Aorta (tissue), 5 donors: ENCODE results near the gene CCDC50. TPM values are rescaled to one million over a fixed set of nuclear protein-coding genes. Genes with fewer than 3 reads are reported as not detected.

Experiments used
- ATAC-seq: fragments of 200-7000 bp; cut with Tn5 transposase; one replicate; pipeline ENCODE4 v1.9.1; 2022; ENCODE audit warnings: moderate library complexity; ENCODE audit not compliant: low FRiP score
- DNase-seq, 2 donors: peaks; one replicate each; pipeline ENCODE4 v3.0.0-alpha.2; 2020
- H3K27ac ChIP-seq, 2 donors: one replicate each; pipeline ENCODE4 v1.5.1; 2013; ENCODE audit warnings: low read length in 2 of 2, mild to moderate bottlenecking in 2 of 2, moderate library complexity in 2 of 2, control low read depth in 1 of 2, inconsistent platforms in 1 of 2, low read depth in 1 of 2
- H3K27me3 ChIP-seq, 2 donors: one replicate each; pipeline ENCODE4 v1.6.1; 2013; ENCODE audit warnings: control low read depth in 1 of 2, low read length in 1 of 2, mild to moderate bottlenecking in 1 of 2, moderate library complexity in 1 of 2; ENCODE audit not compliant: insufficient read depth in 2 of 2, control insufficient read depth in 1 of 2
- H3K36me3 ChIP-seq, 2 donors: one replicate each; pipeline ENCODE4 v1.6.1; 2013; ENCODE audit warnings: control low read depth in 1 of 2, low read length in 1 of 2, mild to moderate bottlenecking in 1 of 2; ENCODE audit not compliant: insufficient read depth in 2 of 2, control insufficient read depth in 1 of 2
- H3K4me1 ChIP-seq, 2 donors: one replicate each; pipeline ENCODE4 v1.6.1; 2013; ENCODE audit warnings: low read length in 2 of 2, control low read depth in 1 of 2, mild to moderate bottlenecking in 1 of 2, moderate library complexity in 1 of 2; ENCODE audit not compliant: insufficient read depth in 2 of 2, control insufficient read depth in 1 of 2
- H3K4me3 ChIP-seq, 2 donors: one replicate each; pipeline ENCODE4 v1.5.1; 2013; ENCODE audit warnings: low read length in 2 of 2, control low read depth in 1 of 2, mild to moderate bottlenecking in 1 of 2
- H3K9me3 ChIP-seq: one replicate; pipeline ENCODE4 v1.6.1; 2013; ENCODE audit warnings: mild to moderate bottlenecking, low read length; ENCODE audit not compliant: control insufficient read depth
- WGBS, 2 donors: extraction: QIAGEN DNeasy Blood & Tissue Kit; methylation state at CpG; one replicate each; pipeline ENCODE4 v1.1.7; 2013; 5-methylcytosine and 5-hydroxymethylcytosine counted together
- intact Hi-C, 2 donors: fragments of 100-400 bp; cut with DNase I; formaldehyde crosslinking; loops; one replicate each; pipeline versions ENCODE4 v1.14.2 to v1.15.0; 2022
- long read RNA-seq, 2 donors: library from polyadenylated mRNA; unstranded; transcript quantifications; one replicate each; pipeline ENCODE4 v2.0.0, GENCODE V29; 2020 to 2021
- polyA plus RNA-seq, 2 donors: library from polyadenylated mRNA; stranded (reverse); fragments of 200-250 nt; gene quantifications; one replicate each; pipeline ENCODE4 v1.2.3, GENCODE V29; 2013
- total RNA-seq, 2 donors: library from RNA; stranded (reverse); fragmentation: NEBNext Ultra II Directional; extraction: Animal tissue kit (Norgen Biotek cat#: 25700); gene quantifications; one replicate each; pipeline ENCODE4 v1.2.1, GENCODE V29; 2021
- donor health status: healthy with polysubstance abuse.
- donor health status: Bipolar disorder and iron deficiency.
- donor health status: DM: no; HTN: no; CAD: no.
- donor health status: DM: no; HTN: no; CAD: no.
- donor health status: DM: yes; HTN: yes; CAD: no.

Gene CCDC50
- total RNA-seq (100 to 1,000 TPM in 1 of 2 donors, 10 to 100 TPM in 1; 95.8 to 129 TPM), polyA plus RNA-seq (10 to 100 TPM; 34.3 to 35.1 TPM)
- long read RNA-seq, donor 1, full-length matches to known transcripts = 154 of 178 reads
- long read RNA-seq, donor 1, partial matches to known transcripts = 9 of 178 reads
- long read RNA-seq, donor 1, other reads (novel, unspliced or antisense) = 15 of 178 reads
- long read RNA-seq, donor 2, transcript CCDC50-202 (11 exons, 1,926 nt) = major isoform, 38 of 54 reads
- long read RNA-seq, donor 2, partial matches to known transcripts = 5 of 54 reads
- long read RNA-seq, donor 2, other reads (novel, unspliced or antisense) = 11 of 54 reads

GRCh38 chr3:191328962-191329653, at the start of gene CCDC50:
Gene CCDC50, plus strand, starts transcription at chr3:191329394. Its CDS starts 281 bp downstream, at chr3:191329675.
- DNase-seq (peak; percentile 89 to 94), ATAC-seq (peak; percentile 88)
- Histone ChIP-seq H3K36me3 (no peaks in the 10 kb centered on the region), H3K27me3 (no peaks in the 10 kb centered on the region), H3K4me3 (peak within 1 kb of the TSS; percentile 64 to 93), H3K27ac (peak within 1 kb of the TSS; percentile 58 to 90), H3K9me3 (no peaks in the 10 kb centered on the region), H3K4me1 (peaks cover 1 to 5% of the 10 kb centered on the region in 2 donors)
- WGBS, 2 donors = 0% methylated on average over 53 to 63 of the region's 63 CpGs
- intact Hi-C loops = loop anchor here (5.0 kb wide), 2 partner anchors 38 to 48 kb away; no protein-coding TSS in a partner anchor

GRCh38 chr3:191280111-191280510, 49.1 kb upstream of the CCDC50 start:
- no peaks in the 10 kb centered on the region for H3K27me3 ChIP-seq
- no peak overlapping the region for H3K4me3 ChIP-seq
- 37 to 46% methylated on average over 1 of the region's 1 CpG for WGBS, 2 donors
- H3K9me3 ChIP-seq = no peaks in the 10 kb centered on the region
- DNase-seq (no peak), ATAC-seq (no peak)
- H3K4me1 ChIP-seq = no peaks in the 10 kb centered on the region
- intact Hi-C loops = no loop called here
- H3K36me3 ChIP-seq = no peaks in the 10 kb centered on the region
- H3K27ac ChIP-seq = no peak overlapping the region

- Histone ChIP-seq H3K27ac (no peak overlapping the region), H3K4me1 (no peaks in the 10 kb centered on the region), H3K4me3 (no peak overlapping the region), H3K9me3 (no peaks in the 10 kb centered on the region), H3K36me3 (no peaks in the 10 kb centered on the region), H3K27me3 (no peaks in the 10 kb centered on the region)
- ATAC-seq (no peak), DNase-seq (no peak)
- intact Hi-C loops = no loop called here
Measured at GRCh38 chr3:191280882-191281281, 48.3 kb upstream of the CCDC50 start.

- no peaks in the 10 kb centered on the region for H3K9me3 ChIP-seq
- intact Hi-C loops = no loop called here
- no peaks in the 10 kb centered on the region for H3K27me3 ChIP-seq
- DNase-seq (no peak), ATAC-seq (no peak)
- no peaks in the 10 kb centered on the region for H3K36me3 ChIP-seq
- H3K27ac ChIP-seq = no peak overlapping the region
- no peak overlapping the region for H3K4me3 ChIP-seq
- WGBS, 2 donors = 52 to 57% methylated on average over 4 of the region's 4 CpGs
- H3K4me1 ChIP-seq = no peaks in the 10 kb centered on the region
Measured at GRCh38 chr3:191282251-191283185, 46.7 kb upstream of the CCDC50 start.

GRCh38 chr3:191283400-191283799, 45.8 kb upstream of the CCDC50 start:
- Histone ChIP-seq H3K27me3 (no peaks in the 10 kb centered on the region), H3K9me3 (no peaks in the 10 kb centered on the region), H3K4me1 (no peaks in the 10 kb centered on the region), H3K36me3 (no peaks in the 10 kb centered on the region), H3K27ac (no peak overlapping the region), H3K4me3 (no peak overlapping the region)
- intact Hi-C loops = no loop called here
- 85 to 93% methylated on average over 2 of the region's 2 CpGs for WGBS, 2 donors
- ATAC-seq (no peak), DNase-seq (no peak)

GRCh38 chr3:191290311-191291025, 38.7 kb upstream of the CCDC50 start:
- ATAC-seq = no peak
- no peak overlapping the region for H3K27ac ChIP-seq
- intact Hi-C loops = no loop called here
- DNase-seq = no peak
- H3K36me3 ChIP-seq = no peaks in the 10 kb centered on the region
- H3K4me3 ChIP-seq = no peak overlapping the region
- 79 to 84% methylated on average over 4 of the region's 4 CpGs for WGBS, 2 donors
- no peaks in the 10 kb centered on the region for H3K27me3 ChIP-seq
- no peaks in the 10 kb centered on the region for H3K9me3 ChIP-seq
- H3K4me1 ChIP-seq = no peaks in the 10 kb centered on the region

GRCh38 chr3:191292243-191293015, 36.8 kb upstream of the CCDC50 start:
- no peak overlapping the region for H3K27ac ChIP-seq
- H3K36me3 ChIP-seq = no peaks in the 10 kb centered on the region
- no peaks in the 10 kb centered on the region for H3K27me3 ChIP-seq
- 70% methylated on average over 5 of the region's 5 CpGs for WGBS, 2 donors
- H3K4me3 ChIP-seq = no peak overlapping the region
- ATAC-seq (no peak), DNase-seq (no peak)
- intact Hi-C loops = no loop called here
- H3K9me3 ChIP-seq = no peaks in the 10 kb centered on the region
- H3K4me1 ChIP-seq = no peaks in the 10 kb centered on the region
